SKM-1 treated with dmso at 0.1 percent for 144 hours (cell line): ENCODE measurements around the gene REXO2.

Experiments
- DNase-seq: peaks from one replicate; lab custom pipeline; 2025; ENCODE audit not compliant: unreplicated experiment; lab: John Stamatoyannopoulos, UW

REXO2 gene

DNA sequence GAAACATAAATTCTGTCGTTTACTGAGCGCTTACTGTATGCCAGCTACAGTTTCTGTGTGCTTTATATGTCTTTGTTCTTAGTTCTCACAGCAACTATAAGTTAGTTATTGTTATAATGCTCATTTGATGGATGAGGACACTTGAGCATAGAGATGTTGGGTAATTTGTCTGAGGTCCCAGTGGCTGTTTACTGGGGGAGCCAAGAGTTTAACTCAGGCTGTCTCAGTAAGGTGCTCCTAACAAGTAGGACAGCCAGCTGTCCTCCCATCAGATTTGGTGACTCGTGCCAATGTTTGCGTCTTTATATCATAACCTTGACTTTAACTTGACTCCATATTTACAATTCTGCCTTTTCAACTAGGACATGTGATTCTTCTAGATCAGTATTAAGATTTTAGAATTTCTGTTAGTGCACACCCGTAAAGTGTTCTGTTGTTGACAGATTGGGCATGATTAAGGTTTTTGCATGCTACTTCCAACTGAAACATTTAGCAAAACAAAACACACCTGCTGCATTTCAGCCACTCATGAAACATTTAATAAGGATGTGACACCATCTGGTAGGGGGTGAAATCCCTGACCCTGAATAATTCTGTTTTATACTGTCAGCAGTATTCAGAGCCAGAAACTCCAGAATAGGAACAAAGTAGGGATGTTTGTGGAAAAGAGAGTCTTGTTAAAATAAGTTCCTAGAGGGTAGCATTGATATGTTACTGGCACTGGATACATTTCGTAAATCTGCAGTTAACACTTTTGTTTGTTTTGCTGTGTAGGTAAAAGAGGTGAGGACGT, 1.9 kb downstream of the REXO2 start:
- no peak for DNase-seq

DNA sequence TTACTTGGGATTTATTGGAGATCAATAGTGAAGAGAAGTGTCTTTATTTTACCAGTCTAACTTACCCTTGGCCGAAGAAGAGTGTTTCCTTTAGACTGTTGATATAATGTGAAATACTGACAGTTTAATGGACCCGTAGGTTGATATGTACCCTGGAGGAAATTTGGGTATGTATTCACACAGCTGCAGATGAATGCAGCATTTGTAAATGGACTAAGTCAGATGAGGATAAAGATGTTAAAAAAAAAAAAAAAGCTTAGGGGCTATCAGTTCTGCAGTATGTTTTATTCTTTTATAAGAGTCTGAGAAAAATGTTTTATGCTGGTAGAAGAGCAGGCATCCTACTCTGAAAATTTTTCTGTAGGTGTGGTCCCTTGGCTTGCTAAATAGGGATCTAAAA, 2.7 kb downstream of the REXO2 start:
- no peak for DNase-seq

DNA sequence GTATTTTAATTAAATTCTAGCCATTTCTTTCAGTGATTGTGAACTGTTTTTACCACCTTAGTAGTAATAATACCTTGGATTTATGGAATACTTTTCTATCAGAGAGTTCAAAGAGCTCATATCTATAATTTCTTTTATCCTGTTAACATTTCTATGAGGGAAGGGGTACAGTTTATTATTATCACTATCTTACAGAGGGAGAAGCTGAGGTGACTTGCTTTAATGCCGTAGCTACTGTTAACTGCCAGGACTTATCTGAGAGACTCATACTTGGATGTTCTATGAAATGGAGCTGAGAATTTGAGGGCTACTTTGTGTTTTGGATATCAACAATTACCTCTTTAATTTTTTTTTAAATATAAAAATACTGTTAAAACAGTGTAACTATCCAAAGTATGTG, 3.3 kb downstream of the REXO2 start:
- no peak for DNase-seq

DNA sequence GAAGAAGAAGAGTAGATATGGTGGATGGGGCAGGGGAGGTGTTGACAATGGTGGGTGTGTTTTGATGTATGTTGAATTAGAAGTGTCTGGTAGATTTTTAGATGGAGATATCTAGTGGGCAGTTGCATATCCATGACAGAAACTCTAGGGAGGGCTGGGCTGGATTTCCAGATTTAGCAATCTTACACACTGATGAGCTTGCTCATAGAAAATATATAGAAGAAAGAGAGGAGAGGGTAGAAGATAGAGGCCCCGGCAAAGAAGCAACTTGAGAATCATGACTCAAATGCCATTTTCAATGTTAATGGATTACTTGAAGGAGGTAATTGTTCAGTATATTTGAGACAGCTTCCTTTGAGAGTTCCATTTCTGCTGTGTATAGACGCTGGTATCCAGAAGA, 8.2 kb downstream of the REXO2 start:
- DNase-seq, result no peak

DNA sequence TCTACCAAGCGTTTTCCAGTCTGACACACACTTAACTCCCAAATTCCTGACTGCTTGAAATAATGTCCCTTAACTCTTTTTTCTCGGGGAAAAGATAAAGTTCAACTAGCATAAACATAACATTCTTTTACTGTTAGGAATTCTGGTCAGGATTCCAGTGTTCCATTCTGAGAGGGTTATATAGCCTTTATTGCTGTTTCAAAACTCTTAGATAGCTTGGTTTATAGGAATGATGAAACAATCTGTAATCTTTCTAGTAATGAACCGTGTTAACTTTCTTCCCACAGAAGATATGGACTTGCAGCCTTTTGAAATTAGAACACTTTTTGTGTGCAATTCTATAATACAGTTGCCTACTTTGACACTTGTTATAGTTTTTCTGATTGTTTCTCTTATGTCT, 8.6 kb downstream of the REXO2 start:
- no peak for DNase-seq

DNA sequence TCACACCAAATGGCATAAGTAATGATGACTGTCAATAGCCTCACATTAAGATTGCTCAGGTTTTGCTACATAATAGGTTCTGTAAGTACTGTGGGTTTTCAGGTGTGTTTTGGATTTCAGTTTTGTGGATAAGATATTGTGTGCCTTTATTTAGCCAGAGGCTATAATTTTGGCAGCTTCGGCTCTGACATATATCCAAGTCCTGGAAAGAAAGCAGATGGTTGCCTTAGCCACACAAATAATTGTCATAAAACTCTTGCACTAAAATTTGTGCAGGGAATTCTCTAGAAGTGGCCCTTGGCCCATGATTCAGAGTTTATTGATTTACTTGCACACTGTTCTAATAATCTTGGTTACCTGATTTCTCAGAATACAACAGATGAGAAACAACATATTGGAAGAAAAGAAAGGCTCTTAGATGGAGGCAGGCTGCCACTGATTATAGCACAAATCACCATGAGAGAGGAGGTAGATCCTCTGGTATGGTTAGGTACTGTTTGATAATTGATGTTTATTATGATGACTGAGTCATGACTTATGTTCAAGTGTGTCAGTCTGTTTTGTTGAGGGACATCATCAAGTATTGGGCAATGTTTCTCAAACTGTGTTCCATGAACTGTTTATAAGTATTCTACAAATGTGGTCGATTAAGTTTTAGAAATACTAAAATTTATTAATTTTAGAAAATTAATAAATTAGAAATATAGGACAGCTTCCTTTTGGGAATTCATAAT, 9.6 kb downstream of the REXO2 start:
- no peak for DNase-seq

DNA sequence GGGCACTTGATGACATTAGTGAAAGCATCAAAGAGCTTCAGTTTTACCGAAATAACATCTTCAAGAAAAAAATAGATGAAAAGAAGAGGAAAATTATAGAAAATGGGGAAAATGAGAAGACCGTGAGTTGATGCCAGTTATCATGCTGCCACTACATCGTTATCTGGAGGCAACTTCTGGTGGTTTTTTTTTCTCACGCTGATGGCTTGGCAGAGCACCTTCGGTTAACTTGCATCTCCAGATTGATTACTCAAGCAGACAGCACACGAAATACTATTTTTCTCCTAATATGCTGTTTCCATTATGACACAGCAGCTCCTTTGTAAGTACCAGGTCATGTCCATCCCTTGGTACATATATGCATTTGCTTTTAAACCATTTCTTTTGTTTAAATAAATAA, 10.6 kb downstream of the REXO2 start:
- no peak for DNase-seq

DNA sequence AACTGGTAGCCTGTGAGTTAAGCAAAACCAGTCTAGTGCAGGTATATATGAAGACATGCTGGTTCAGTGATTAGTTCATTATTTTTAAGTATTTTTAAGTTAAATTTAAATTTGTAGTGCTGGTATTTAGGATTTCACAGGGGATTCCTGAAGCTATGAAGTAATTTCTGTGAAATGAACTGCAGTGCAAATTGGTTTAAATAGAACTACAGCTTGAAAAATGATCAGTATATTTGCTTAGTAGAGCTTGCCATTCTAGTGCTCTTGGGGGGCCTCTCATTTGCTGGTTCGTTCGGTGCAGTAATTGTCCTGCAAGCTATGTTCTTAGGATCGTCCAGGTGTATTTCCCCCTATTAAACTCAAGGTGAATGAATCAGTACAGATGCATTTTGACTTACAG, 13.1 kb downstream of the REXO2 start:
- no peak for DNase-seq

DNA sequence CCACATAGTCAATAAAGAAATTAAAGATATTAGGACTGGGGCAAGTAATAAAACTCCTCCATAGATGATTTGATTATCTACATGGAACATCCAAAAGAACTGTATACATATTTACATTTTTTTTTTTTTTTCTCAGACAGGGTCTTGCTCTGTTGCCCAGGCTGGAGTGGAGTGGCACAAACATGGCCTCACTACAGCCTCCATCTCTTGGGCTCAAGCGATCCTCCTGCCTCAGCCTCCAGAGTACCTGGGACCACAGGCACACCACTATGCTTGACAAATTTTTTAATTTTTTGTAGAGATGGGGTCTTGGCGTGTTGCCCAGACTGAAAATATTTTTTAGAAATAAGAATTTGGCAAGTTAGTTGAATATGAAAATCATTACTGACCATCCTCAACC, 24.7 kb downstream of the REXO2 start:
- DNase-seq, result no peak

DNA sequence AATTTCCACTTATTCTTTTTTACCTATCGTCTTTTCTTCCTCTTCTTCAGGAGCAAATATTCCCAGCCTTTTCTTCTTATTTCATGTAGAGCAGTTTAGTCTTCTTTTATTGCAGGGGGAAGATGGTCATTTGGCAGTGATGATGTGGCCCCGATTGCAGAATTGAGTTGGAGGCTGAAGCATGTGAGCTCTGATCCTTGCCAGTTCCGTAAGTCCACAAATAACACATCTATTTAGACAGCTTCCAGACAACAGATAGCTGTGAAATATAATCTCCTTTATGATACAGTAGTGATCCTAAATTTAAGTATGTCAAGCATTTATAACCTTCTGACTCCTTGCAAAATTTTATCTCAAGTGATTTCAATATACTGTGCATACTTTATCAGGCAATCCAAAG, 27.5 kb downstream of the REXO2 start:
- DNase-seq, result no peak

DNA sequence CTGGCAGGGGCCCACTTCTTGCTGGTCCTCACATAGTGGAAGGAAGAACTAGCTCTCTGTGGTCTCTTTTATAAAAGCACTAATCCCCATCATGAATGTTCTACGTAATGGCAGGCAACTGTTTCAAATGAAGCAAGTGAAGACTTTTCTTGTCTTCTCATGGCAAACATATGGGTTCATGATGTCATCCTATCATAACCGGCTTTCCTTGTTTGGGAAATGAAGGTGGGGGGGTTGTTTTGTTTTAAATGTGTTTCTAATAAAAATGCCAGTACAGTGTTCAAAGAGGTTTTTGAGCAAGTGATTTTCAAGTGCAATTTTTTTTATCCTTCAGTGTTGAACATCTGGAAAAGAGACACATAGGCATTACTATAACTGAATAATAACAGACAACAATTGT, 33.4 kb downstream of the REXO2 start:
- no peak for DNase-seq

DNA sequence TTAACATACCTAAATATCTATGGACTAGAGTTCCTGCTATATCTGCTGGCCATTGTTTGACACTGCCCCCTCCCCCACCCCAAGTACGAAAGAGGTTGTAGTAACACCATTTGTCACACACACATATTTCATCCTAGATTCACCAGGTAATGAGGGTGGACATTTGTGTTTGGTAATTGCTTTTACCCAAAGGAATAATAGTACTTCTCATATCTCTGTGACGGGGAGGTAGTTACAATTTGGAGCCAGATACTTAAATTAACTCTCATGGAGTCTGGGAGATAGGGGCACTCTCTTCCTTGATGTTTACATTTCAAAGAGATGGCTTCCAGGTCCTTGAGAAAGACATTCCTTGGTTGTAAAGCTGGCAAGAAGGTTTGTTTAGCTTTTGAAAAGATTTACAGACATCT, 38.7 kb downstream of the REXO2 start:
- no peak for DNase-seq

DNA sequence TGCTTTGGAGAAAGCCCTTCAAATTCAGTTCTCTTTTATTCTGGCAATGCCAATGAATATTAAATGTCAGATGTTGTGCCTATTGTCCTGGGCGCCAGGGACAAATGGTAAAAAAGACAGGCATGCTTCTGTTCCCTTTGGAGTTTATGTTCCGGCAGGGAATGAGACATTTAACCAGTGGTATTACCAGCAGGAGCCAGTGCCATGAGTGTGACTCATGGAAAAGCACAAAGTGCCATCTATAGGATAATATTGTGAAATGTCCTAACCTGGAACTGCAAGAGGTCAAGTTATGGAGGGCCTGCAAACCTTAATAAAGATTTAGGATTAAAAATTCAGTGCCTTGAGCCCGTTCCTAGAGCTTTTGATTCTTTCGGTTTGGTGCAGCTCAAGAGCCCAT, 39.5 kb downstream of the REXO2 start:
- DNase-seq, result no peak

DNA sequence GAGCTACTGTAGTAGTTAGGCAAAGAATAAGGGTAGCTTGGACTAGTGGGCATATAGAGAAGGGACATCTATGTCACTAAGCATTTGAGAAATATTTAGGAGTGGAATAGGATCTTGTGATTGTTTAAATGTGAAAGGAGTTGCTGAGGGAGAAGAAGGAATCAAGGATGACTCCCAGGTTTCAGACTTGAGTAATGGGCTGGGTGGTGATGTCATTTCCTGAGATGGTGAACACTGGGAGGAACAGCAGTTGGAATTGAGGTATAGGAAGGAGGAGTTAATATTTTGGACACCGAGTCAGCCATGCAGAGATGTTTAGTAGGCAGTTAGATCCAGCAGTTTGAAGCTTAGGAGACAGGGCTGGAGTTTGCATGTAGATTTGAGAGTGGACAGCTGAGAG, 40.1 kb downstream of the REXO2 start:
- DNase-seq, result no peak

DNA sequence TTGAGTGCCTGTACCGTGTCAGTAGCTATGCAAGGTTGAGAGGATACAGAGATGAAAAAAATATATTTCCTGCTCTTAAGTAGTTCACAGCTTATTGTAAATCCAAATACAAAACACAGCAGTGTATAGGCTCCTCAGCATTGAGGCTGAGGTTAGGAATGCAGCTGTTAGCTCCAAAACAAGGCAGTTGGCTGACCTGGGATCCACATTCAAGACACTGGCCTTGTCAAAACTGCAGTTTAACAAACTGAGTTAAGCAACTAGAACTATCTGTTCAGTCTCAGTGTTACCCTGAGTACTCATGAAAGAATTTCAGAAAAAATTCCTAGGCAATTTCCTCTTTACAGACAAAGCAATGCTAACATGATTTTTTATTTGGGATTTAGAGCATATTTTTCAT, 42.8 kb downstream of the REXO2 start:
- DNase-seq, result no peak

DNA sequence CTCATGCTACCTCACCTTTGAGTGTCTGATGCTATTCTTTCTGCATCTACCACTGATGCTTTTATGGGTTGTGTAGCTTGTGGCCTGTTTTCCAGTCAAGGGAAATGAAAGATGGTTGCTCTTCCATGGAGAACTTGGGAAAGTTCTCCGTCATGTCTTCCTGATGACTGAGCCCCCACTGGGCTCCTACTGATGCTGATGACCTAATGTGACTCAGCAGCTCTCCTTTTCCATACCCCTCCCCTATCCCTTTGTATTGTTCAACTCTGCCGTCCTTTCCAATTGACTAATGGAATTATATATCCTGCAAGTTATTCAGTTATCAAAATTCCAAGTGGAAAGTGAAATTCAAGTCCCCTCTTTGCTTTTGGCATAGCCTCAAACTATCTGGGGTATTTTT, 44.7 kb downstream of the REXO2 start:
- no peak for DNase-seq

DNA sequence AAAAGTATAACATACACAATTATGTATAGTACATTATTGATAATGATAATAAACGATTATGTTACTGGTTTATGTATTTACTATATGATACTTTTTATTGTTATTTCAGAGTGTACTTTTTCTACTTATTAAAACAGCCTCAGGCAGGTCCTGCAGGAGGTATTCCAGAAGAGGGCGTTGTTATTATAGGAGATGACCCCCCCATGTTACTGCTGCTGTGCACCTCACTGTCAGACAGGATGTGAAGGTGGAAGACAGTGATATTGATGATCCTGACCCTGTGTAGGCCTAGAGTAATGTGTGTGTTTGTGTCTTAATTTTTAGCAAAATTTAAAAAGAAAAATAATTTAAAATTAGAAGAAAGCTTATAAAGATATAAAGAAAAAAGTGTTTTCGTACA, 57.6 kb downstream of the REXO2 start:
- no peak for DNase-seq

DNA sequence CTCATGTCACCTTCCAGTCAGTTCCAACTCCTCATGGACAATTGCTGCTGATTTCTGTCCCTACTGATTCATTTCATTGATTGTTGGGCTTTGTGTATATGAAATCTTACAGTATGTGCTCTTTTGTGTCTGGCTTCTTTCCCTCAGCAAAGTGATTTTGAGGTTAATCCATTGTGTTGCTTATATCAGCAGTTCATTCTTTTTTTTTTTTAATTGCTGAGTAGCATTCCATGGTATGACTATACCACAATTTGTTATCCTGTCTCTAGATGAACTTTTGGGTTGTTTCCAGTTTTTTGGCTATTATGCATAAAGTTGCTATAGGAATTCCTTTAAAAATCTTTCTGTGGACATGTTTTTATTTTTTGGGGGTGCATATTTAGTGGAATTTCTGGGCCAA, 60.5 kb downstream of the REXO2 start:
- DNase-seq, result no peak
